GM18951 (cell line): ENCODE measurements around the gene SURF4.
"Not testable (repeated sequence)": the region's sequence is repeated elsewhere in the genome, so short reads cannot be mapped to it uniquely, and the experiment has no call there.

ENCODE experiments used
- POLR2A ChIP-seq: IDR thresholded peaks from 4 replicates; pipeline ENCODE4 v1.6.1; 2011; ENCODE audit warnings: mild to moderate bottlenecking; ENCODE audit not compliant: insufficient read length, insufficient read depth; ENCODE audit errors: extremely low read depth
- in situ Hi-C: fragments of 300-500 bp; cut with MboI; formaldehyde crosslinking; loops from one replicate; pipeline ENCODE4 v1.12.0; 2022; ENCODE audit warnings: low sequenced_read_pairs, mixed read lengths, inconsistent platforms; ENCODE audit not compliant: unreplicated experiment

The SURF4 gene

GRCh38 chr9:133405508-133406438 lies 29.9 kb upstream of the SURF4 start:
- no peak for TF ChIP-seq POLR2A
- in situ Hi-C loops, result no loop called here

- in situ Hi-C loops, result no loop called here
- no peak for TF ChIP-seq POLR2A
Measured at GRCh38 chr9:133404454-133405002, 28.7 kb upstream of the SURF4 start.

GRCh38 chr9:133403766-133404453 lies 28.1 kb upstream of the SURF4 start:
- in situ Hi-C loops, result no loop called here
- TF ChIP-seq POLR2A, result no peak

DNA sequence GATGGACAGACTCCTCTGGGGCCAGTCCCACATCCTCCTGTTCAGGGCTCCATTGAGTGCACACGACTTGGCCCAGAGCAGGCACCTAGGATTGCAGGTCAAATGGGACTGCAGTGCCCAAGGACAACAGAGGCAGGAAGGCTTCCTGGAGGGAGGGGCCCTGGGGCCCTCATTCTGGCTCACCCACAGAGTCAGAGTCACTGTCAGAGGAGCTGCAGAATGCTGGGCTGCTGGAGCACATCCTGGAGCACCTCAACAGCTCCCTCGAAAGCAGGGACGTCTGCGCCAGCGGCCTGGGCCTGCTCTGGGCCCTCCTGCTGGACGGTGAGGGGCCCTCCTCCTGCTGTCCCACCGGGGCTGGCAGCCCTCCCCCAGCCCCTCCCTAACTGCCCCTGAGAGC lies 26.8 kb upstream of the SURF4 start:
- in situ Hi-C loops, result no loop called here
- no peak for TF ChIP-seq POLR2A

GRCh38 chr9:133401588-133401987 lies 25.7 kb upstream of the SURF4 start:
- in situ Hi-C loops, result no loop called here

GRCh38 chr9:133400292-133400691 lies 24.4 kb upstream of the SURF4 start:
- in situ Hi-C loops, result no loop called here
- no peak for TF ChIP-seq POLR2A

More at GRCh38 chr9:133401588-133401987, 25.7 kb upstream of the SURF4 start:
- TF ChIP-seq POLR2A, result no peak

DNA sequence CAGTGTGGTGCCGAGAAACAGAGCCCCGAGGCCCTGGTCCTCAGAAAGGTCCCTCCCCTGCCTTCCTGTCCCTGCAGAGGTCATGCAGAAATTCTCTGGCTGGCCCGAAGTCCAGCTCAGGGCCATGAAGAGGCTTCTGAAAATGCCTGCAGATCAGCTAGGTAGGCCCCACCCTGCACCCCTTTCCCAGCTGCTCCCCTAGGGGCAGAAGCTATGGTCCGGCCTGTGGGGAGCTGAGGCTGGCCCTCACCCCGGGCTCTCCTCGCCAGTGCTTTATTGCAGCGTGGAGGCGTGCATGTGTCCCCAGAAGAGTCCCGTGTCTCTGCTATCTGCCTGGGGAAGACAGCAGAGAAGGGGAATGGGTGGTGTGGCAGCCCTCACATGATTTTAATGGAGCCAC lies 22.0 kb upstream of the SURF4 start:
- no peak for TF ChIP-seq POLR2A
- in situ Hi-C loops, result no loop called here

- no peak for TF ChIP-seq POLR2A
Measured at GRCh38 chr9:133397370-133397769, 21.5 kb upstream of the SURF4 start.

GRCh38 chr9:133396952-133397351 lies 21.1 kb upstream of the SURF4 start:
- in situ Hi-C loops, result no loop called here
- no peak for TF ChIP-seq POLR2A

More at GRCh38 chr9:133397370-133397769, 21.5 kb upstream of the SURF4 start:
- in situ Hi-C loops, result no loop called here

DNA sequence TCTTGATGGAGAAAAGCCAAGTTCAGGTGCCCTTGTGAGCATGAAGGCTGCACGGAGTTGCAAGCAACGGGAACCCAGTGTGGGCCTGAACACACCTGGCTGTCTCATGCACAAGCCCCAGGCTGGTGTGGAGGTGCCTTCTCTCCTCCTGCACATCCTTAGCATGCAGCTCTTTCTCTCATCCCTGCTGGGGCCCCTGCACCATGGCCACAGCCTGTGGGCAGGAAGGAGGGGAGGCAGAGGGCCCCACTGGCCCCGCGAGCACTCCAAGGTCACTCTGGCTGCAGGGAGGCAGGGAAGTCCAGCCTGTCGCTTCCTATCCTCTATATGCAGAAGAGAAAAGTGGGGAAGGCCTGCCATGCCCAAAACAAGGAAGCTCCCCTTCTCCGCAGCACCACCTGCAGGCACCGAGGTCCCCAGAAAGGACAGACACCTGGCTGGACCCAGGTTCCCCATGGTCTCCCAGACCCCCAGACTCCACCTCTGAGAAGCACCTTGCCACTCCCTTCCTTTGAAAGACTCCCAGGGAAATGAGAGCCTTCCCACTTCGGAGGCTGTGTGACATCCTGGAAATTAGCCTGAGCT lies 18.9 kb upstream of the SURF4 start:
- in situ Hi-C loops, result no loop called here
- TF ChIP-seq POLR2A, result no peak

GRCh38 chr9:133393399-133393798 lies 17.5 kb upstream of the SURF4 start:
- TF ChIP-seq POLR2A, result no peak
- in situ Hi-C loops, result no loop called here

DNA sequence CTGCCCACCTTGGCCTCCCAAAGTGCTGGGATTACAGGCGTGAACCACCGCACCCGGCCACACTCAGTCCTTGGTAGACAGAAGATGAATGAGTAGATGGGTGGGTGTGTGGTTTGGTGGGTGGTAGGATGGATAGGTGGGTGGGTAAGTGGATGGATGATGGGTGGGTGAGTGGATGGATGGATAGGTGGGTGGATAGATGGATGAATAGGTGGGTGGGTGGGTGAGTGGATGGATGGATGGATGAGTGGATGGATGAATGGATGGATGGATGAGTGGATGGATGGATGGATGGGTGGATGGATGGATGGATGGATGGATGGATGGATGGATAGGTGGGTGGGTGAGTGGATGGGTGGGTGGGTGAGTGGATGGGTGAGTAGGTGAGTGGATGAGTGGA lies 16.4 kb upstream of the SURF4 start:
- in situ Hi-C loops, result not testable (repeated sequence)

DNA sequence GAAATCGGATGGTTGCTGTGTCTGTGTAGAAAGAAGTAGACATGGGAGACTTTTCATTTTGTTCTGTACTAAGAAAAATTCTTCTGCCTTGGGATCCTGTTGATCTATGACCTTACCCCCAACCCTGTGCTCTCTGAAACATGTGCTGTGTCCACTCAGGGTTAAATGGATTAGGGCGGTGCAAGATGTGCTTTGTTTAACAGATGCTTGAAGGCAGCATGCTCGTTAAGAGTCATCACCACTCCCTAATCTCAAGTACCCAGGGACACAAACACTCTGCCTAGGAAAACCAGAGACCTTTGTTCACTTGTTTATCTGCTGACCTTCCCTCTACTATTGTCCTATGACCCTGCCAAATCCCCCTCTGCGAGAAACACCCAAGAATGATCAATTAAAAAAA lies 15.6 kb upstream of the SURF4 start:
- in situ Hi-C loops, result not testable (repeated sequence)
